ENCODE measurements around the gene MAP2K6. TPM values are rescaled to one million over a fixed set of nuclear protein-coding genes. Genes with fewer than 3 reads are reported as not detected.

The MAP2K6 gene
- total RNA-seq, 1 donor from 2014 or later, result 4.7 TPM

- ATAC-seq, result no peak
- no peak for TF ChIP-seq CTCF (IDR thresholded peaks at IDR 0.05)
- no peaks in the 10 kb centered on the region for H3K36me3 ChIP-seq
Observed at GRCh38 chr17:69450918-69451317, 36.4 kb downstream of the MAP2K6 start.

GRCh38 chr17:69451416-69452394 lies 37.2 kb downstream of the MAP2K6 start:
- Histone ChIP-seq H3K4me3 (no peak overlapping the region), H3K36me3 (no peaks in the 10 kb centered on the region), H3K9me3 (no peaks in the 10 kb centered on the region), H3K4me1 (no peaks in the 10 kb centered on the region), H3K27me3 (no peaks in the 10 kb centered on the region), H3K27ac (no peak overlapping the region)
- DNase-seq, result no peak
- no peak for TF ChIP-seq CTCF (IDR thresholded peaks at IDR 0.05)
- intact Hi-C loops (cut with DNase I), result no loop called here
- no peak for ATAC-seq

More at GRCh38 chr17:69450918-69451317, 36.4 kb downstream of the MAP2K6 start:
- intact Hi-C loops (cut with DNase I), result no loop called here
- Histone ChIP-seq H3K9me3 (no peaks in the 10 kb centered on the region), H3K4me1 (no peaks in the 10 kb centered on the region), H3K27ac (no peak overlapping the region), H3K4me3 (no peak overlapping the region), H3K27me3 (no peaks in the 10 kb centered on the region)
- DNase-seq, result no peak

GRCh38 chr17:69452664-69453260 lies 38.3 kb downstream of the MAP2K6 start:
- intact Hi-C loops (cut with DNase I), result no loop called here

GRCh38 chr17:69454051-69454450 lies 39.6 kb downstream of the MAP2K6 start:
- no peaks in the 10 kb centered on the region for H3K36me3 ChIP-seq
- ATAC-seq, result no peak
- no peak for DNase-seq
- no peaks in the 10 kb centered on the region for H3K4me1 ChIP-seq
- no peak overlapping the region for H3K27ac ChIP-seq
- intact Hi-C loops (cut with DNase I), result no loop called here
- no peak for TF ChIP-seq CTCF (IDR thresholded peaks at IDR 0.05)
- H3K9me3 ChIP-seq, result no peaks in the 10 kb centered on the region
- no peak overlapping the region for H3K4me3 ChIP-seq
- no peaks in the 10 kb centered on the region for H3K27me3 ChIP-seq

More at GRCh38 chr17:69452664-69453260, 38.3 kb downstream of the MAP2K6 start:
- no peak overlapping the region for H3K4me3 ChIP-seq
- H3K27ac ChIP-seq, result no peak overlapping the region
- H3K4me1 ChIP-seq, result no peaks in the 10 kb centered on the region
- no peaks in the 10 kb centered on the region for H3K36me3 ChIP-seq
- no peak for ATAC-seq
- TF ChIP-seq CTCF (IDR thresholded peaks at IDR 0.05), result no peak
- no peaks in the 10 kb centered on the region for H3K27me3 ChIP-seq
- DNase-seq, result no peak
- no peaks in the 10 kb centered on the region for H3K9me3 ChIP-seq

- no peak for TF ChIP-seq CTCF (IDR thresholded peaks at IDR 0.05)
- no peaks in the 10 kb centered on the region for H3K36me3 ChIP-seq
- H3K27ac ChIP-seq, result no peak overlapping the region
- H3K4me1 ChIP-seq, result no peaks in the 10 kb centered on the region
- DNase-seq, result no peak
- intact Hi-C loops (cut with DNase I), result no loop called here
- no peak for ATAC-seq
- no peak overlapping the region for H3K4me3 ChIP-seq
- H3K27me3 ChIP-seq, result no peaks in the 10 kb centered on the region
- H3K9me3 ChIP-seq, result no peaks in the 10 kb centered on the region
Observed at GRCh38 chr17:69455040-69455439, 40.5 kb downstream of the MAP2K6 start.

Data from upper lobe of right lung (tissue), 1 donor.